Measurements from ENCODE around the gene TSPAN18.
"Not testable (repeated sequence)": the region's sequence is repeated elsewhere in the genome, so short reads cannot be mapped to it uniquely, and the experiment has no call there.

Gene TSPAN18

GRCh38 chr11:44853666-44854065, 126.9 kb downstream of the TSPAN18 start:
- DNase-seq = no peak

- no peak for DNase-seq
Measured at GRCh38 chr11:44854086-44854485, 127.3 kb downstream of the TSPAN18 start.

GRCh38 chr11:44854741-44855492, 128.2 kb downstream of the TSPAN18 start:
- DNase-seq = no peak

- DNase-seq = no peak
Measured at GRCh38 chr11:44855493-44855849, 128.7 kb downstream of the TSPAN18 start.

- DNase-seq = no peak
Measured at GRCh38 chr11:44857490-44858090, 130.8 kb downstream of the TSPAN18 start.

- no peak for DNase-seq
Measured at GRCh38 chr11:44858796-44859527, 132.2 kb downstream of the TSPAN18 start.

GRCh38 chr11:44859528-44859925, 132.8 kb downstream of the TSPAN18 start:
- DNase-seq = no peak

- no peak for DNase-seq
Measured at GRCh38 chr11:44860346-44860745, 133.6 kb downstream of the TSPAN18 start.

GRCh38 chr11:44861849-44862557, 135.2 kb downstream of the TSPAN18 start:
- peak; percentile 78 for DNase-seq

GRCh38 chr11:44862558-44863101, 135.9 kb downstream of the TSPAN18 start:
- no peak for DNase-seq

GRCh38 chr11:44863231-44863630, 136.5 kb downstream of the TSPAN18 start:
- no peak for DNase-seq

GRCh38 chr11:44865866-44866272, 139.1 kb downstream of the TSPAN18 start:
- no peak for DNase-seq

- DNase-seq = no peak
Measured at GRCh38 chr11:44866286-44866685, 139.5 kb downstream of the TSPAN18 start.

GRCh38 chr11:44868021-44868420, 141.3 kb downstream of the TSPAN18 start:
- no peak for DNase-seq

GRCh38 chr11:44868455-44869421, 142.0 kb downstream of the TSPAN18 start:
- DNase-seq = no peak

GRCh38 chr11:44870181-44870580, 143.4 kb downstream of the TSPAN18 start:
- no peak for DNase-seq

- DNase-seq = no peak
Measured at GRCh38 chr11:44870615-44871176, 143.9 kb downstream of the TSPAN18 start.

GRCh38 chr11:44871682-44872081, 144.9 kb downstream of the TSPAN18 start:
- not testable (repeated sequence) for DNase-seq

- DNase-seq = no peak
Measured at GRCh38 chr11:44872556-44872955, 145.8 kb downstream of the TSPAN18 start.

GRCh38 chr11:44873537-44873936, 146.8 kb downstream of the TSPAN18 start:
- DNase-seq = no peak

- DNase-seq = no peak
Measured at GRCh38 chr11:44874284-44874683, 147.5 kb downstream of the TSPAN18 start.
